Measurements from ENCODE around the gene PANK2. TPM values are rescaled to one million over a fixed set of nuclear protein-coding genes. Genes with fewer than 3 reads are reported as not detected.
A peak's percentile ranks its signal among the peaks of the same experiment; 100 is the strongest.

The PANK2 gene
- total RNA-seq, 2 donors from 2014 or later: 17.9 to 21.8 TPM

DNA sequence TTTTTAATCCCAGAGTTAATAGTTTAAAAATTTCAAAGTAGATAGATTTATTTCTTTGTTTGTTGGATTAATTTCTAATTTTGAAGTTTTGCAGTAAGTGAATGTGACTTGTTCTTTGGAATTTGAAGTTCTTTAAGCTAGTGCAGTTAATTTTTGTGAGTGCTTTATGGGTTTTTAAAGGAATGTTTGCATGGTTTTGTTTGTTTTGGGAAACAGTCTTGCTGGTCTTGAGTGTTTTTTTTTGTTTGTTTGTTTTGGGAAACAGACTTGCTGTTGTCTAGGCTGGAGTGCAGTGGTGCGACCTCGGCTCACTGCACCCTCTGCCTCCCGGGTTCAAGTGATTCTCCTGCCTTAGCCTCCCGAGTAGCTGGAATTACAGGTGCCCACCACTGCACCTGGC is 9.5 kb downstream of the PANK2 start:
- no peaks in the 10 kb centered on the region for H3K36me3 ChIP-seq (replicated peaks in 1 of 2; ENCODE audit: insufficient read depth in 1 of 2, low read depth in 2 of 2)
- DNase-seq (no peak), ATAC-seq (no peak)
- no peak overlapping the region for H3K4me3 ChIP-seq
- WGBS, 2 donors: 43 to 44% methylated on average over 4 of the region's 4 CpGs
- no peaks in the 10 kb centered on the region for H3K9me3 ChIP-seq
- intact Hi-C loops (cut with DNase I): no loop called here
- TF ChIP-seq, protein P1, sequence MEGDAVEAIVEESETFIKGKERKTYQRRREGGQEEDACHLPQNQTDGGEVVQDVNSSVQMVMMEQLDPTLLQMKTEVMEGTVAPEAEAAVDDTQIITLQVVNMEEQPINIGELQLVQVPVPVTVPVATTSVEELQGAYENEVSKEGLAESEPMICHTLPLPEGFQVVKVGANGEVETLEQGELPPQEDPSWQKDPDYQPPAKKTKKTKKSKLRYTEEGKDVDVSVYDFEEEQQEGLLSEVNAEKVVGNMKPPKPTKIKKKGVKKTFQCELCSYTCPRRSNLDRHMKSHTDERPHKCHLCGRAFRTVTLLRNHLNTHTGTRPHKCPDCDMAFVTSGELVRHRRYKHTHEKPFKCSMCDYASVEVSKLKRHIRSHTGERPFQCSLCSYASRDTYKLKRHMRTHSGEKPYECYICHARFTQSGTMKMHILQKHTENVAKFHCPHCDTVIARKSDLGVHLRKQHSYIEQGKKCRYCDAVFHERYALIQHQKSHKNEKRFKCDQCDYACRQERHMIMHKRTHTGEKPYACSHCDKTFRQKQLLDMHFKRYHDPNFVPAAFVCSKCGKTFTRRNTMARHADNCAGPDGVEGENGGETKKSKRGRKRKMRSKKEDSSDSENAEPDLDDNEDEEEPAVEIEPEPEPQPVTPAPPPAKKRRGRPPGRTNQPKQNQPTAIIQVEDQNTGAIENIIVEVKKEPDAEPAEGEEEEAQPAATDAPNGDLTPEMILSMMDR (IDR thresholded peaks at IDR 0.05): no peak
- no peak for TF ChIP-seq POLR2A (IDR thresholded peaks at IDR 0.05)
- no peaks in the 10 kb centered on the region for H3K27me3 ChIP-seq
- H3K27ac ChIP-seq: no peak overlapping the region
- H3K4me1 ChIP-seq: peaks cover 49% of the 10 kb centered on the region

DNA sequence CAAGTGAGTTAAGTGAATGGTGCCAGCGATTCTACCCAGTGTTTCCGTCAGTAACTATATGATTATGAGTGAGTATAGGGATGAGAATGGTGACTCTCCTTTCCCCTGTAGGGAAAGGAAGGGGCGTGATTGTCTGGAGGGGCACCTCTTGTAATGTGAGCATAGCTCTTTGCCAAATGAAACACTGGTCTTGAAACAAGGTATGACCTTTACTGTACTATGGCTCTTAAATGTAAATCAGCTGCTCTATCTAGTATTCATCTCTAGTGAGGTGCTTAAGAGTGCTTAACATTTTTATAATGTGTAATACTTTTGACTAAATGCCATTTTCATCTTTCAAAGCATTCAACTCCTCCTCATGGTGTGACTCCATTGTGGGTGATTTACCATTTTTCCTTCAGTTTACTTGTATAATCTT is 11.0 kb downstream of the PANK2 start:
- Histone ChIP-seq H3K4me3 (no peak overlapping the region), H3K9me3 (no peaks in the 10 kb centered on the region), H3K36me3 (replicated peaks in 1 of 2; ENCODE audit: insufficient read depth in 1 of 2, low read depth in 2 of 2) (no peaks in the 10 kb centered on the region), H3K27ac (no peak overlapping the region), H3K4me1 (peaks cover 40% of the 10 kb centered on the region), H3K27me3 (no peaks in the 10 kb centered on the region)
- 85 to 90% methylated on average over 3 of the region's 3 CpGs for WGBS, 2 donors
- no peak for TF ChIP-seq POLR2A (IDR thresholded peaks at IDR 0.05)
- no peak for DNase-seq
- ATAC-seq: no peak
- intact Hi-C loops (cut with DNase I): no loop called here

DNA sequence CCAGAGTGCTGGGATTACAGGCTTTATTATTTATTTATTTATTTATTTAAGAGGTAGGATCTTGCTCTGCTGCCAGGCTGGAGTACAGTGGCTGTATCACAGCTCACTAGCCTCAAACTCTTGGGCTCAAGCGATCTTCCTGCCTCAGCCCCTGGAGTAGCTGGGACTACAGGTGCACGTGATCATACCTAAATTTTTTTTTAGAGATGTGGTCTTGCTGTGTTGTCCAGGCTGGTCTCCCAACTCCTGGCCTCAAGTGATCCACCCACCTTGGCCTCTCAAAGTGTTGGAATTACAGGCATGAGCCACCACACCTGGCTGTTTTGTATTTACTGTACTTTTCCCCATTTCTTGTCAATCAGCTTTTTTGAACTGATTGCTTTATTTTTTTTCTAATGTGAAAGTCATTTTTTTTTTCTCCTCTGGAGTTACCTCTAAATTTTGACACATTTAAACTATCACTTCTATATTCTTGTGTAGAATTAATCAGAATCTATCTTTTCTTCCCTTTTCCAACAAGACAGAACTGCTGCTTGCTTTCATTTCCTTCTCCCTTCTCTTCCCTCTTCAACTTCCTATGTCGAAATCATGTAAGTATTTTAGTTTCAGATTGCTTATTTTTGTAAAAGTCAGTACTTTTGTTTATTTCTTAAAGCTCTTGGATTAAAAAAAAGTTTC is 12.0 kb downstream of the PANK2 start:
- H3K27me3 ChIP-seq: no peaks in the 10 kb centered on the region
- TF ChIP-seq POLR2A (IDR thresholded peaks at IDR 0.05): no peak
- TF ChIP-seq, protein P1 (IDR thresholded peaks at IDR 0.05): no peak
- H3K36me3 ChIP-seq (replicated peaks in 1 of 2; ENCODE audit: insufficient read depth in 1 of 2, low read depth in 2 of 2): no peaks in the 10 kb centered on the region
- DNase-seq (no peak), ATAC-seq (no peak)
- peak overlapping the region in 1 of 4 donors; percentile 25 for H3K27ac ChIP-seq
- no peak overlapping the region for H3K4me3 ChIP-seq
- H3K9me3 ChIP-seq: no peaks in the 10 kb centered on the region
- WGBS, 2 donors: 81 to 82% methylated on average over 3 of the region's 3 CpGs
- intact Hi-C loops (cut with DNase I): no loop called here
- peaks cover 40% of the 10 kb centered on the region for H3K4me1 ChIP-seq

DNA sequence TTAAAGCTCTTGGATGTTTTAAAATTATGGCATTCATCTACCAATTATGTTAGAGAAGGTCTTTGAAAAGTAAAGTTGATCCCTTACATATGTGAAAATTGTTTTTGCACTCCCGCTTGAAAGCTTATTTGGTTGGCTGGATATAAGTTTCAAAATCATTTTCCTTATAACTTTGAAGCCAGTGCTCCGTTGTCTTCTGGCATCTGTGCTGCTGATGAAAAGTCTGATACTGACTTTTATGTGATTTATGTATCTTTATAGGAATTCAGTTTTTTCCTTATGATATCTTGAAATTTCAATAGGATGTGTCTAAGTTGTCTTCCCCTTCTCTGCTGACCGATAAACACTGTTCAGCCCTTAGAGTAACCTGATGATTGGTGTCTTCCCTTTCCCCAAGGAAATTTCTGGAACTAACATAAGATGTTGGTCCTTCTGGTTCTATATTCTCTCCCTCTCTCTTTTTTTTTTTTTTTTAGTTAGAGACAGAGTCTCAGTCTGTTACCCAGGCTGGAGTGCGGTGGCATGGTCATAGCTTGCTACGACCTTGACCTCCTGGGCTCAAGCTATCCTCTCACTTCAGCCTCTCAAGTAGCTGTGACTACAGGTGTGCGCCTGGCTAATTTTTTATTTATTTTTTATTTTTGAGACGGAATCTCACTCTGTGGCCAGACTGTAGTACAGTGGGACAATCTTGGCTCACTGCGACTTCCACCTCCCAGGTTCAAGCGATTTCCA is 12.7 kb downstream of the PANK2 start:
- WGBS, 2 donors: 84 to 86% methylated on average over 9 of the region's 9 CpGs
- Histone ChIP-seq H3K36me3 (replicated peaks in 1 of 2; ENCODE audit: insufficient read depth in 1 of 2, low read depth in 2 of 2) (no peaks in the 10 kb centered on the region), H3K27ac (peak overlapping the region in 1 of 4 donors; percentile 25), H3K4me1 (peaks cover 33% of the 10 kb centered on the region), H3K4me3 (no peak overlapping the region), H3K9me3 (no peaks in the 10 kb centered on the region), H3K27me3 (no peaks in the 10 kb centered on the region)
- DNase-seq: no peak
- TF ChIP-seq, protein P1 (IDR thresholded peaks at IDR 0.05): no peak
- TF ChIP-seq POLR2A (IDR thresholded peaks at IDR 0.05): no peak
- no peak for ATAC-seq
- intact Hi-C loops (cut with DNase I): no loop called here

DNA sequence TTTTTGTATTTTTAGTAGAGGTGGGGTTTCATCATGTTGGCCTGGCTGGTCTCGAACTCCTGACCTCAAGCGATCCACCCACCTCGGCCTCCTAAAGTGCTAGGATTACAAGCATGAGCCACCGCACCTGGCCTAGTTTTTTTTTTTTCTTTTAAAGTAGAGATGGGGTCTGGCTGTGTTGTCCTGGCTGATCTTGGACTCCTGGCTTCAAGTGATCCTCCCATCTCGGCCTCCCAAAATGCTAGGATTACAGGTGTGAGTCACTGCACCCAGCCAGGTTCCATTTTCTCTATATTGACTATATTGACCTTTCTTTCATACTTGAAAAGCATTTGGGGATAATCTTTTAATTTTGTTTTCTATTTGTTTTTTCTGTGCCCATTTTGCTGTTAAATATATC is 13.3 kb downstream of the PANK2 start:
- no peaks in the 10 kb centered on the region for H3K27me3 ChIP-seq
- WGBS, 2 donors: 88 to 92% methylated on average over 5 of the region's 5 CpGs
- intact Hi-C loops (cut with DNase I): no loop called here
- no peak for TF ChIP-seq POLR2A (IDR thresholded peaks at IDR 0.05)
- TF ChIP-seq, protein P1 (IDR thresholded peaks at IDR 0.05): no peak
- no peaks in the 10 kb centered on the region for H3K36me3 ChIP-seq (replicated peaks in 1 of 2; ENCODE audit: insufficient read depth in 1 of 2, low read depth in 2 of 2)
- H3K4me1 ChIP-seq: peaks cover 27% of the 10 kb centered on the region
- ATAC-seq (no peak), DNase-seq (no peak)
- H3K9me3 ChIP-seq: no peaks in the 10 kb centered on the region
- H3K4me3 ChIP-seq: no peak overlapping the region
- H3K27ac ChIP-seq: no peak overlapping the region

All from body of pancreas (tissue), 4 donors.